ENCODE results near the gene MFSD12. TPM values are rescaled to one million over a fixed set of nuclear protein-coding genes. Genes with fewer than 3 reads are reported as not detected.
A peak's percentile ranks its signal among the peaks of the same experiment; 100 is the strongest.

The MFSD12 gene
- total RNA-seq, 1 experiment from 2014 or later, result 121 TPM

DNA sequence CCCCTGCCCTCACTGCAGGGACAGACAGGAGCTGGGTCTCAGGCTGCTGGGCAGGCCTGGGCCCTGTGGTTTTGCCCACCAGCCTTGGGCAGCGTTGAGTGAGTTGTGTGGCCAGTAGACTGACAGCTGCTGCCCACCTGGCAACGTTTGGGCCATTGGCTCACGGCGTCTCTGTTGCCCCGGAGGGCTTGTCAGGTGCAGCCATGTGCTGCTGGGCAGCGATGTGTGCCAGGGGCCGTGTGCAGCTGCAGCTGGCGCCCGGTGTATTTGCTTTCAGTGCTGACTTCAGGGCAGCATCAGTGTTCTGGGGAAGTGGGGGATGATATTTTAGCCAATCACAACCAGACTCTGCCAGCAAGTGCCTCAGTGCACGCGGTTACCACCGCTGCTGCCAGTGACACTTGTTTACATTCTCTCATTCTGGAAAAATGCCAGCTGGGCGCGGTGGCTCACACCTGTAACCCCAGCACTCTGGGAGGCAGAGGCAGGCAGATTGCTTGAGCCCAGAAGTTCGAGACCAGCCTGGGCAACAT, 40.6 kb downstream of the MFSD12 start:
- CTCF ChIA-PET, result no interaction called here

DNA sequence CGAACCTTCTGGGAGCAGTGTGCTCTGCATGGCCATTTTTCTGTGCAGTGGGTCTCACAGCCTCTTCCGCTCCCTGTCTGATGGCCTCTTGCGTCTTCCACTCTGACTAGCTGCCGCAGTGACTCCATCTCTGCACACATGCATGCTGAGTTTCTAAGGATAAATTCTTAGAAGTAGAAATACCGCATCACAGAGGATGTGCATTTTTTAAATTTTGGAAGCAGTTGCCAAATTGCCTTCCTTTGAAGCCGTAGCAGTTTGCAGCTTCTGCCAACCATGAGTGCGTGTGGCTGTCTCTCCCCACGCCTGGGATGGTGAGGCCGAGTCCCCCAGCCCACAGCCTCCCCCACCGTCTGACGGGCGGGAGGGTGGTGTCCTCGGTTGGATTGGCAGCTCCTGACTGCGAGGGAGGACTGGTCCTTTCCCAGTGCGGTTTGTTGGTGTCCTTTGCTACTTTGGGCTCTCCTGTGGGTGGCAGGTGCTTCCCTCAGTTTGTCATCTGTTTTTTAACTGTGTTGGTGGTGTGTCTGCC, 41.4 kb downstream of the MFSD12 start:
- H3K79me2 ChIP-seq (ENCODE audit: low read length), result peaks cover 100% of the 10 kb centered on the region
- H3K4me1 ChIP-seq (ENCODE audit: insufficient read depth, low read length), result no peaks in the 10 kb centered on the region; the same call in 1 of the 2 replicates
- intact Hi-C loops (cut with micrococcal nuclease), result no loop called here
- TF ChIP-seq, protein P1, sequence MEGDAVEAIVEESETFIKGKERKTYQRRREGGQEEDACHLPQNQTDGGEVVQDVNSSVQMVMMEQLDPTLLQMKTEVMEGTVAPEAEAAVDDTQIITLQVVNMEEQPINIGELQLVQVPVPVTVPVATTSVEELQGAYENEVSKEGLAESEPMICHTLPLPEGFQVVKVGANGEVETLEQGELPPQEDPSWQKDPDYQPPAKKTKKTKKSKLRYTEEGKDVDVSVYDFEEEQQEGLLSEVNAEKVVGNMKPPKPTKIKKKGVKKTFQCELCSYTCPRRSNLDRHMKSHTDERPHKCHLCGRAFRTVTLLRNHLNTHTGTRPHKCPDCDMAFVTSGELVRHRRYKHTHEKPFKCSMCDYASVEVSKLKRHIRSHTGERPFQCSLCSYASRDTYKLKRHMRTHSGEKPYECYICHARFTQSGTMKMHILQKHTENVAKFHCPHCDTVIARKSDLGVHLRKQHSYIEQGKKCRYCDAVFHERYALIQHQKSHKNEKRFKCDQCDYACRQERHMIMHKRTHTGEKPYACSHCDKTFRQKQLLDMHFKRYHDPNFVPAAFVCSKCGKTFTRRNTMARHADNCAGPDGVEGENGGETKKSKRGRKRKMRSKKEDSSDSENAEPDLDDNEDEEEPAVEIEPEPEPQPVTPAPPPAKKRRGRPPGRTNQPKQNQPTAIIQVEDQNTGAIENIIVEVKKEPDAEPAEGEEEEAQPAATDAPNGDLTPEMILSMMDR (conservative IDR thresholded peaks at IDR 0.05; ENCODE audit: low read depth, low read length), result no peak
- TF ChIP-seq EZH2 (IDR thresholded peaks at IDR 0.05; ENCODE audit: low read length, unreplicated experiment), result no peak
- no peak for TF ChIP-seq EZH2phosphoT487 (IDR thresholded peaks at IDR 0.05; ENCODE audit: borderline replicate concordance, low read length)
- ChIA-PET POLR2A (ENCODE audit: unreplicated experiment) (no interaction called here), CTCF (no interaction called here)
- H3F3A ChIP-seq (ENCODE audit: low read length, unreplicated experiment), result no peaks in the 10 kb centered on the region
- no peak overlapping the region for H3K4me2 ChIP-seq (ENCODE audit: low read length)
- H3K4me3 ChIP-seq (ENCODE audit: low read length), result no peak overlapping the region
- H3K27ac ChIP-seq (ENCODE audit: low read length), result no peak overlapping the region
- no peaks in the 10 kb centered on the region for H3K36me3 ChIP-seq (ENCODE audit: low read depth, low read length)
- H3K27me3 ChIP-seq (ENCODE audit: low read length), result no peaks in the 10 kb centered on the region
- H3K9me3 ChIP-seq (ENCODE audit: low read length), result no peaks in the 10 kb centered on the region
- no peak overlapping the region for H2AFZ ChIP-seq (ENCODE audit: low read length)
- H3K9ac ChIP-seq (ENCODE audit: low read length), result no peak overlapping the region
- H3K9me2 ChIP-seq (replicated peaks; ENCODE audit: low read length), result no peaks in the 10 kb centered on the region
- DNase-seq (no peak), ATAC-seq (no peak)
- H4K20me1 ChIP-seq (ENCODE audit: low read length), result peaks cover 30% of the 10 kb centered on the region; the same call in 1 of the 2 replicates
- BruUV-seq (replicated peaks), result no TSS peak

More for the DNA sequence above, 40.6 kb downstream of the MFSD12 start:
- Histone ChIP-seq H3K4me2 (ENCODE audit: low read length) (no peak overlapping the region), H3K9ac (ENCODE audit: low read length) (no peak overlapping the region), H3K27me3 (ENCODE audit: low read length) (no peaks in the 10 kb centered on the region), H3K9me2 (replicated peaks; ENCODE audit: low read length) (no peaks in the 10 kb centered on the region), H3K9me3 (ENCODE audit: low read length) (no peaks in the 10 kb centered on the region), H3K36me3 (ENCODE audit: low read depth, low read length) (no peaks in the 10 kb centered on the region), H3K4me1 (ENCODE audit: insufficient read depth, low read length) (no peaks in the 10 kb centered on the region; the same call in 1 of the 2 replicates), H2AFZ (ENCODE audit: low read length) (no peak overlapping the region), H3K27ac (ENCODE audit: low read length) (no peak overlapping the region), H3K79me2 (ENCODE audit: low read length) (peaks cover 96% of the 10 kb centered on the region), H3K4me3 (ENCODE audit: low read length) (no peak overlapping the region), H4K20me1 (ENCODE audit: low read length) (peaks cover 27% of the 10 kb centered on the region; the same call in 1 of the 2 replicates), H3F3A (ENCODE audit: low read length, unreplicated experiment) (no peaks in the 10 kb centered on the region)
- DNase-seq (peak; percentile 53), ATAC-seq (peak; percentile 31)
- TF ChIP-seq EZH2phosphoT487 (IDR thresholded peaks at IDR 0.05; ENCODE audit: borderline replicate concordance, low read length) (no peak), EZH2 (IDR thresholded peaks at IDR 0.05; ENCODE audit: low read length, unreplicated experiment) (no peak)
- TF ChIP-seq, protein P1 (conservative IDR thresholded peaks at IDR 0.05; ENCODE audit: low read depth, low read length), result no peak
- POLR2A ChIA-PET (ENCODE audit: unreplicated experiment), result no interaction called here
- intact Hi-C loops (cut with micrococcal nuclease), result no loop called here
- no TSS peak for BruUV-seq (replicated peaks)

DNA sequence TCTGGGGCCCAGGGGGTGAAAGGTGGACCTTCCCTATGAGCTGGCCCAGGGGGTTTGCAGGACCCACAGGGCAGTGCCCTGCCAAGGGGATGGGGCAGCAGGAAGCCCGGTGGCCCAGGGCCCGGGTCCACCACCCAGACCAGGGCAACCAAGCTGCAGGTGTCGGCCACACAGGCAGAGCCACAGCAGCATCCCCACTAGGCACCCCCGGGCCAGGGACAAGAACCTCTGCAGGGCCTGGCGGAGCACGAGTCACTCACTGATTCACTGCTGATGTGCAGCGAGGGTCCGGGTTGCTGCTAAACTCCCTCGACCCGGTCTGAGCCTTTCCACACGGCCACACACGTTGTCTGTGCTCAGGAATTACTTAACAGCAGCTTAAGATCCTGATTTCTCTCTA, 42.5 kb downstream of the MFSD12 start:
- ATAC-seq (0 out of 2 replicates have a peak, but pooled peaks have one; percentile 27), DNase-seq (no peak)
- Histone ChIP-seq H3K27me3 (ENCODE audit: low read length) (no peaks in the 10 kb centered on the region), H3K9me2 (replicated peaks; ENCODE audit: low read length) (no peaks in the 10 kb centered on the region), H3K4me1 (ENCODE audit: insufficient read depth, low read length) (peaks cover 2% of the 10 kb centered on the region), H2AFZ (ENCODE audit: low read length) (no peak overlapping the region), H3K9ac (ENCODE audit: low read length) (no peak overlapping the region), H3K9me3 (ENCODE audit: low read length) (no peaks in the 10 kb centered on the region), H3K4me2 (ENCODE audit: low read length) (no peak overlapping the region), H3K27ac (ENCODE audit: low read length) (no peak overlapping the region), H3K79me2 (ENCODE audit: low read length) (peaks cover 100% of the 10 kb centered on the region), H3K4me3 (ENCODE audit: low read length) (no peak overlapping the region), H4K20me1 (ENCODE audit: low read length) (peaks cover 35% of the 10 kb centered on the region; the same call in 1 of the 2 replicates), H3K36me3 (ENCODE audit: low read depth, low read length) (no peaks in the 10 kb centered on the region; the same call in 1 of the 2 replicates), H3F3A (ENCODE audit: low read length, unreplicated experiment) (no peaks in the 10 kb centered on the region)
- intact Hi-C loops (cut with micrococcal nuclease), result no loop called here
- ChIA-PET POLR2A (ENCODE audit: unreplicated experiment) (no interaction called here), CTCF (no interaction called here)
- BruUV-seq (replicated peaks), result no TSS peak
- TF ChIP-seq EZH2phosphoT487 (IDR thresholded peaks at IDR 0.05; ENCODE audit: borderline replicate concordance, low read length) (no peak), EZH2 (IDR thresholded peaks at IDR 0.05; ENCODE audit: low read length, unreplicated experiment) (no peak)
- TF ChIP-seq, protein P1 (conservative IDR thresholded peaks at IDR 0.05; ENCODE audit: low read depth, low read length), result no peak

Measured in PC-3 (cell line).